Liver (tissue), 9 donors: ENCODE results near the gene SNRPD2. TPM values are rescaled to one million over a fixed set of nuclear protein-coding genes. Genes with fewer than 3 reads are reported as not detected.

Source experiments
- DNase-seq: peaks from one replicate; pipeline ENCODE4 v3.0.0-alpha.2; 2017; ENCODE audit warnings: low spot score
- H3K27ac ChIP-seq, 2 donors: one replicate each; pipeline ENCODE4 v1.7.0; 2013; ENCODE audit warnings: inconsistent platforms in 2 of 2, low read length in 2 of 2, control low read depth in 1 of 2, low read depth in 1 of 2, mild to moderate bottlenecking in 1 of 2
- H3K27me3 ChIP-seq, 4 donors: one replicate each; pipeline versions ENCODE4 v1.6.1 to v1.7.0; 2013; ENCODE audit warnings: low read length in 3 of 4, inconsistent platforms in 1 of 4, mild to moderate bottlenecking in 1 of 4, moderate library complexity in 1 of 4; ENCODE audit not compliant: control insufficient read depth in 4 of 4, insufficient read depth in 4 of 4
- H3K36me3 ChIP-seq, 4 donors: one replicate each; pipeline versions ENCODE4 v1.6.1 to v1.7.0; 2013; ENCODE audit warnings: low read length in 3 of 4, mild to moderate bottlenecking in 3 of 4, low read depth in 1 of 4, moderate library complexity in 1 of 4; ENCODE audit not compliant: control insufficient read depth in 4 of 4, insufficient read depth in 3 of 4
- H3K4me1 ChIP-seq, 4 donors: one replicate each; pipeline versions ENCODE4 v1.6.1 to v1.7.0; 2013; ENCODE audit warnings: low read length in 3 of 4, mild to moderate bottlenecking in 3 of 4, moderate library complexity in 1 of 4; ENCODE audit not compliant: control insufficient read depth in 4 of 4, insufficient read depth in 4 of 4
- H3K4me3 ChIP-seq, 3 donors: one replicate each; pipeline versions ENCODE4 v1.6.1 to v1.7.0; 2013; ENCODE audit warnings: low read length in 3 of 3, control low read depth in 1 of 3, low read depth in 1 of 3, mild to moderate bottlenecking in 1 of 3
- H3K9ac ChIP-seq, 2 donors: one replicate each; pipeline ENCODE4 v1.7.0; 2013; ENCODE audit warnings: low read length in 2 of 2, mild to moderate bottlenecking in 2 of 2, moderate library complexity in 2 of 2, control low read depth in 1 of 2, low read depth in 1 of 2
- H3K9me3 ChIP-seq, 4 donors: one replicate each; pipeline versions ENCODE4 v1.6.1 to v1.7.0; 2013; ENCODE audit warnings: low read length in 3 of 4; ENCODE audit not compliant: control insufficient read depth in 4 of 4
- EGR1 ChIP-seq, 2 donors: IDR thresholded peaks; 2 replicates each; pipeline ENCODE4 v1.6.1; 2016 to 2018; ENCODE audit warnings: antibody characterized with exemption in 2 of 2, low read depth in 2 of 2
- FOXA1 ChIP-seq: IDR thresholded peaks from 2 replicates; pipeline ENCODE4 v1.6.1; 2016; ENCODE audit warnings: antibody characterized with exemption
- FOXA2 ChIP-seq: IDR thresholded peaks from 2 replicates; pipeline ENCODE4 v1.6.1; 2016; ENCODE audit warnings: antibody characterized with exemption
- GABPA ChIP-seq, 2 donors: IDR thresholded peaks in 1 of 2; conservative IDR thresholded peaks in 1 of 2; 2 replicates each; pipeline ENCODE4 v1.6.1; 2016; ENCODE audit warnings: antibody characterized with exemption in 2 of 2, mild to moderate bottlenecking in 1 of 2, moderate library complexity in 1 of 2
- HNF4A ChIP-seq, 2 donors: conservative IDR thresholded peaks; 2 replicates each; pipeline ENCODE4 v1.6.1; 2016; ENCODE audit warnings: antibody characterized with exemption in 2 of 2, mild to moderate bottlenecking in 2 of 2
- HNF4G ChIP-seq: IDR thresholded peaks from 2 replicates; pipeline ENCODE4 v1.6.1; 2016; ENCODE audit warnings: antibody characterized with exemption
- NR2F2 ChIP-seq: IDR thresholded peaks from 2 replicates; pipeline ENCODE4 v1.6.1; 2016; ENCODE audit warnings: antibody characterized with exemption
- RAD21 ChIP-seq, 2 donors: IDR thresholded peaks; 2 replicates each; pipeline ENCODE4 v1.6.1; 2016; ENCODE audit warnings: antibody characterized with exemption in 2 of 2, mild to moderate bottlenecking in 2 of 2
- RXRA ChIP-seq, 2 donors: IDR thresholded peaks; 2 replicates each; pipeline ENCODE4 v1.6.1; 2017 to 2018; ENCODE audit warnings: antibody characterized with exemption in 2 of 2, mild to moderate bottlenecking in 1 of 2
- SP1 ChIP-seq: IDR thresholded peaks from 2 replicates; pipeline ENCODE4 v1.6.1; 2018; ENCODE audit warnings: antibody characterized with exemption, mild to moderate bottlenecking
- TAF1 ChIP-seq: conservative IDR thresholded peaks from 2 replicates; pipeline ENCODE4 v1.6.1; 2016; ENCODE audit warnings: antibody characterized with exemption, mild to moderate bottlenecking
- YY1 ChIP-seq: IDR thresholded peaks from 2 replicates; pipeline ENCODE4 v1.6.1; 2016; ENCODE audit warnings: antibody characterized with exemption, mild to moderate bottlenecking
- WGBS: extraction: QIAGEN DNeasy Blood & Tissue Kit; methylation state at CpG from one replicate; pipeline ENCODE4 v1.1.7; 2013; 5-methylcytosine and 5-hydroxymethylcytosine counted together
- polyA plus RNA-seq, 2 donors: library from polyadenylated mRNA; stranded (reverse) in 1 of 2; unstranded in 1 of 2; fragments of 200-250 nt in 1 of 2; fragments of >200 nt in 1 of 2; fragmentation: Nextera tagmentation in 1 of 2; extraction: Ambion mirVana in 1 of 2; gene quantifications; one replicate each; pipeline versions ENCODE4 v1.2.1 to v1.2.3, GENCODE V29; 2013 to 2015
- total RNA-seq, 2 donors: library from RNA; depleted of rRNA; stranded (reverse); fragments of >200 nt; gene quantifications; one replicate each; pipeline ENCODE4 v1.2.3, GENCODE V29; 2014
- TF ChIP-seq, protein P1 (sequence below): IDR thresholded peaks from 2 replicates; pipeline ENCODE4 v1.6.1; 2016; ENCODE audit warnings: antibody characterized with exemption
- TF ChIP-seq, protein P2 (sequence below): IDR thresholded peaks from 2 replicates; pipeline ENCODE4 v1.6.1; 2016; ENCODE audit warnings: antibody characterized with exemption, mild to moderate bottlenecking
- donor health status: healthy.
- donor health status: healthy.
- donor health status: healthy.
- donor health status: healthy.
- donor health status: healthy.

The SNRPD2 gene
- total and polyA plus RNA-seq, 4 donors, result 38.6 to 175 (median 90.5) TPM

DNA sequence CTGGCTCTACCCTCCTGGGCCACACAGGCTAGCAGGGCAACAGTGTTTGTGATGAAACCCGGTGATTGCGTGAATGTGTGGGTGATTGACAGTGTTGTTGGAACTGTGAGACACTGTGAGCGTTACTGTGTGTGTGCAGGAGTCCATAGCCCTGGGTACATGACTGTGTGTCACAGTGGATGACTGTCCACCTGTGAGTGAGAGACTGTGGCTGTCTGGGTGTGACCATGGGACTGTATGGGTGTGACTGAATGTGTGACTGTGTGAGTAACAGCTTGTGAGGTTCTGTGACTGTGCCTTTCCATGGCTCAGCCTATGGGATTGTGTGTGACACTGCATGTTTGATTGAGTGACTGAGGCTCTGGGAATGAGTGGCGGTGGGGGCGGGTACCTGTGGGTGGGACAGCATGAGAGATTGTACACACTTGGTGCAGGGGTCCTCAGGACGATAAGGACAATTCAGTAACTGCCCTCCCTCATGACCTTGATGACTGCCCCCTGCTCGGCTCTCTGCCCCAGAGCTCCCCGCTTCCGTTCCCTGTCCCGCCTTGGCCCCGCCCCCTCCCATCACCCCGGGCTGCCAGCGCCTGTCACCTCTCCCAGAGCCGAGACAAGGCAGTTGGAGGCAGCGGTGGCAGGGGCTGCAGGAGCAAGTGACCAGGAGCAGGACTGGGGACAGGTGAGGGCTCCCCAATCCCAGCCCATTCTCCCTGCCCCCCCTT is 24.0 kb downstream of the SNRPD2 start, which contains the start of gene GIPR:
Gene GIPR (plus strand): TSS at position 602 of the 722 bp plus-strand sequence. CDS start 1,300 bp downstream, outside the sequence.
- Histone ChIP-seq H3K27ac (no peak within 1 kb of the TSS), H3K27me3 (peaks cover 0 to 8% (median 3%) of the 10 kb centered on the region in 4 donors), H3K4me1 (peaks cover 0 to 14% (median 4%) of the 10 kb centered on the region in 4 donors), H3K4me3 (peak within 1 kb of the TSS in 1 of 3 donors; percentile 24), H3K36me3 (no peaks in the 10 kb centered on the region), H3K9me3 (no peaks in the 10 kb centered on the region), H3K9ac (no peak within 1 kb of the TSS)
- WGBS, result 8% methylated on average over 15 of the region's 15 CpGs
- DNase-seq, result no peak
- TF ChIP-seq SP1 (no peak), TAF1 (no peak), FOXA2 (no peak), HNF4G (no peak)
- TF ChIP-seq, protein P1, sequence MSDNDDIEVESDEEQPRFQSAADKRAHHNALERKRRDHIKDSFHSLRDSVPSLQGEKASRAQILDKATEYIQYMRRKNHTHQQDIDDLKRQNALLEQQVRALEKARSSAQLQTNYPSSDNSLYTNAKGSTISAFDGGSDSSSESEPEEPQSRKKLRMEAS, result no peak
- TF ChIP-seq, protein P2, sequence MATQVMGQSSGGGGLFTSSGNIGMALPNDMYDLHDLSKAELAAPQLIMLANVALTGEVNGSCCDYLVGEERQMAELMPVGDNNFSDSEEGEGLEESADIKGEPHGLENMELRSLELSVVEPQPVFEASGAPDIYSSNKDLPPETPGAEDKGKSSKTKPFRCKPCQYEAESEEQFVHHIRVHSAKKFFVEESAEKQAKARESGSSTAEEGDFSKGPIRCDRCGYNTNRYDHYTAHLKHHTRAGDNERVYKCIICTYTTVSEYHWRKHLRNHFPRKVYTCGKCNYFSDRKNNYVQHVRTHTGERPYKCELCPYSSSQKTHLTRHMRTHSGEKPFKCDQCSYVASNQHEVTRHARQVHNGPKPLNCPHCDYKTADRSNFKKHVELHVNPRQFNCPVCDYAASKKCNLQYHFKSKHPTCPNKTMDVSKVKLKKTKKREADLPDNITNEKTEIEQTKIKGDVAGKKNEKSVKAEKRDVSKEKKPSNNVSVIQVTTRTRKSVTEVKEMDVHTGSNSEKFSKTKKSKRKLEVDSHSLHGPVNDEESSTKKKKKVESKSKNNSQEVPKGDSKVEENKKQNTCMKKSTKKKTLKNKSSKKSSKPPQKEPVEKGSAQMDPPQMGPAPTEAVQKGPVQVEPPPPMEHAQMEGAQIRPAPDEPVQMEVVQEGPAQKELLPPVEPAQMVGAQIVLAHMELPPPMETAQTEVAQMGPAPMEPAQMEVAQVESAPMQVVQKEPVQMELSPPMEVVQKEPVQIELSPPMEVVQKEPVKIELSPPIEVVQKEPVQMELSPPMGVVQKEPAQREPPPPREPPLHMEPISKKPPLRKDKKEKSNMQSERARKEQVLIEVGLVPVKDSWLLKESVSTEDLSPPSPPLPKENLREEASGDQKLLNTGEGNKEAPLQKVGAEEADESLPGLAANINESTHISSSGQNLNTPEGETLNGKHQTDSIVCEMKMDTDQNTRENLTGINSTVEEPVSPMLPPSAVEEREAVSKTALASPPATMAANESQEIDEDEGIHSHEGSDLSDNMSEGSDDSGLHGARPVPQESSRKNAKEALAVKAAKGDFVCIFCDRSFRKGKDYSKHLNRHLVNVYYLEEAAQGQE, result no peak

DNA sequence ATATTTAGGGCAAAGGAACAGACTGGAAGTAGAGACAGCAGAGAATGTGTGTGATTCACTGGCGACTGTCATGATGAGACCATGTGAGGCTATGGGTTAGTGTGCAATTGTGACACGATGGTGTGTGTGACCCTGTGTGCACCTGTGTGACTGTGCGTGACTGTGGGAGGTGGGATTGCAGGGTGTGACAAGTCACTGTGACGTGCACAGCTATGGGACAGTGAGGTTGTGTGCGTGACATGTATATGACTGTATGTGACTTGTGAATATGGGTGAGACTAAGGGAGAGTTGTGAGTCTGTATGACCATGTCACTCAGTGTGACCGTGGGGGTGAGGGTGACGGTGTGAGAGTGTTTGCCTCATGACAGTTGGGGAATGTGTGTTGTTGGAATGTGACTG is 27.2 kb downstream of the SNRPD2 start:
- DNase-seq, result no peak
- WGBS, result 81% methylated on average over 7 of the region's 7 CpGs
- no peaks in the 10 kb centered on the region for H3K9me3 ChIP-seq
- H3K36me3 ChIP-seq, result no peaks in the 10 kb centered on the region
- H3K9ac ChIP-seq, result no peak overlapping the region
- H3K4me1 ChIP-seq, result peaks cover 0 to 14% (median 3%) of the 10 kb centered on the region in 4 donors
- H3K4me3 ChIP-seq, result no peak overlapping the region
- TF ChIP-seq SP1, result no peak
- TF ChIP-seq FOXA2, result no peak
- TF ChIP-seq, protein P2, result no peak
- TF ChIP-seq TAF1, result no peak
- TF ChIP-seq EGR1 (IDR thresholded peaks at IDR 0.05; ENCODE audit: low read depth in 2 of 2), result no peak
- TF ChIP-seq NR2F2, result no peak
- TF ChIP-seq YY1, result no peak
- TF ChIP-seq FOXA1, result no peak
- no peak for TF ChIP-seq GABPA (IDR thresholded peaks at IDR 0.05 in 1 of 2, conservative IDR thresholded peaks at IDR 0.05 in 1 of 2)
- no peak for TF ChIP-seq RXRA (IDR thresholded peaks at IDR 0.05)
- TF ChIP-seq HNF4A (conservative IDR thresholded peaks at IDR 0.05), result no peak
- TF ChIP-seq, protein P1, result no peak
- no peak for TF ChIP-seq RAD21 (IDR thresholded peaks at IDR 0.05)
- peaks cover 0 to 6% (median 2%) of the 10 kb centered on the region in 4 donors for H3K27me3 ChIP-seq
- H3K27ac ChIP-seq, result no peak overlapping the region
